Stomach (tissue), 4 donors: ENCODE results near the gene PDGFD.

Experiments
- POLR2A ChIP-seq, 4 donors: fragments of 450-650 bp; IDR thresholded peaks; one replicate each; pipeline ENCODE4 v1.6.1; 2016; ENCODE audit warnings: antibody characterized with exemption in 4 of 4, control low read depth in 2 of 4, mild to moderate bottlenecking in 1 of 4, moderate library complexity in 1 of 4
- TF ChIP-seq, protein P1 (sequence below), 7 experiments: fragments of 450-650 bp in 4 of 7; fragments of 200-600 bp in 3 of 7; sonication (generic) in 3 of 7; IDR thresholded peaks; one replicate each; pipeline ENCODE4 v1.5.1; 2016 to 2019; ENCODE audit warnings: antibody characterized with exemption in 7 of 7, control low read depth in 2 of 7, mild to moderate bottlenecking in 1 of 7

DNA sequence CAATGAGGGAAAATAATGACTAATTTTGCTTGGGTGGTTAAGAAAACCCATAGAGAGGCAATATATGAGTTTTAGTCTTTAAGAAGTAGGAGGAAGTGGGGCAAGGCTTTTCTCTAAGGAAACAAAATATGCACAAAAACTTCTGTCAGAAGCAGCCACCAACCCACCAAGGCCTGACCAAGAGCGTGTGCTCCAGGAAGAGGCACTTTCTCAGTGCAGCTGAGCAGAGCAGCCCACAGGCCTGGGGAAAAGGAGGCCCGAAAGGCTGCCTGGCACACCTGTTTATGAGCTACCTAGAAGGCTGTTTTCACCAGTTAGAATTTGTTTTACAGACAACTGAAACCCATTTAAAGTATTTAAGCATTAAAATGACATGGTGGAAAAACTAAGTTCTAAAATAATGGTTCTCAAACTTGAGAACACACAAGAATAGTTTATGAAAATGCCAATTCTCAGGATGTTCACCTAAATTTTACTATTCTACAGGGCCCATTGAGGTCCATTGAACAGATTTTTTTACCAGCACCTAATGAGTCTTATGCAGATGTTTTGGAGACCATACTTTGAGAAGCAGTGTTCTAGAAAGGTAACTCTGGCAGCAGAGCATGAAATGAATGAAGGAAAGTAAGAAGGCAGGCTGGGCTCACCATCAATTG lies 288.0 kb downstream of the PDGFD start:
- TF ChIP-seq, protein P1, sequence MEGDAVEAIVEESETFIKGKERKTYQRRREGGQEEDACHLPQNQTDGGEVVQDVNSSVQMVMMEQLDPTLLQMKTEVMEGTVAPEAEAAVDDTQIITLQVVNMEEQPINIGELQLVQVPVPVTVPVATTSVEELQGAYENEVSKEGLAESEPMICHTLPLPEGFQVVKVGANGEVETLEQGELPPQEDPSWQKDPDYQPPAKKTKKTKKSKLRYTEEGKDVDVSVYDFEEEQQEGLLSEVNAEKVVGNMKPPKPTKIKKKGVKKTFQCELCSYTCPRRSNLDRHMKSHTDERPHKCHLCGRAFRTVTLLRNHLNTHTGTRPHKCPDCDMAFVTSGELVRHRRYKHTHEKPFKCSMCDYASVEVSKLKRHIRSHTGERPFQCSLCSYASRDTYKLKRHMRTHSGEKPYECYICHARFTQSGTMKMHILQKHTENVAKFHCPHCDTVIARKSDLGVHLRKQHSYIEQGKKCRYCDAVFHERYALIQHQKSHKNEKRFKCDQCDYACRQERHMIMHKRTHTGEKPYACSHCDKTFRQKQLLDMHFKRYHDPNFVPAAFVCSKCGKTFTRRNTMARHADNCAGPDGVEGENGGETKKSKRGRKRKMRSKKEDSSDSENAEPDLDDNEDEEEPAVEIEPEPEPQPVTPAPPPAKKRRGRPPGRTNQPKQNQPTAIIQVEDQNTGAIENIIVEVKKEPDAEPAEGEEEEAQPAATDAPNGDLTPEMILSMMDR (IDR thresholded peaks at IDR 0.05), result no peak
- no peak for TF ChIP-seq POLR2A (IDR thresholded peaks at IDR 0.05)
